Activated T-cell treated with anti-CD3 and anti-CD28 coated beads for 24 hours (primary cell): ENCODE results near the gene MARCHF9.

Experiments
- DNase-seq: peaks from one replicate; pipeline ENCODE4 v3.0.0-alpha.2; 2020; ENCODE audit warnings: low read depth

Gene MARCHF9

DNA sequence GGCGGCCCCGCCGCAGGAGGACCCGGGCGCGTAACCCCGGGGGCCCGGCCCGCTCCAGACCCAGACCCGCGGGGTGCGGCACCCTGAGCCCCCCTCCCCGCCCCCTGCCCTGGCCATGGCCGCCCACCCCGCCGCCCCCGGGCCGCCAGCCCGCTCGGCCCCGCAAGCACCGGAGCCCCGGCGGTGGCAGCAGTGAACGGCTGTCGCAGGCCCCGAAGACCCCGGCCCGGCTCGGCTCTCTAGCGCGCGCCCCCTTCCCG lies 221 bp downstream of the MARCHF9 start:
- no peak for DNase-seq

DNA sequence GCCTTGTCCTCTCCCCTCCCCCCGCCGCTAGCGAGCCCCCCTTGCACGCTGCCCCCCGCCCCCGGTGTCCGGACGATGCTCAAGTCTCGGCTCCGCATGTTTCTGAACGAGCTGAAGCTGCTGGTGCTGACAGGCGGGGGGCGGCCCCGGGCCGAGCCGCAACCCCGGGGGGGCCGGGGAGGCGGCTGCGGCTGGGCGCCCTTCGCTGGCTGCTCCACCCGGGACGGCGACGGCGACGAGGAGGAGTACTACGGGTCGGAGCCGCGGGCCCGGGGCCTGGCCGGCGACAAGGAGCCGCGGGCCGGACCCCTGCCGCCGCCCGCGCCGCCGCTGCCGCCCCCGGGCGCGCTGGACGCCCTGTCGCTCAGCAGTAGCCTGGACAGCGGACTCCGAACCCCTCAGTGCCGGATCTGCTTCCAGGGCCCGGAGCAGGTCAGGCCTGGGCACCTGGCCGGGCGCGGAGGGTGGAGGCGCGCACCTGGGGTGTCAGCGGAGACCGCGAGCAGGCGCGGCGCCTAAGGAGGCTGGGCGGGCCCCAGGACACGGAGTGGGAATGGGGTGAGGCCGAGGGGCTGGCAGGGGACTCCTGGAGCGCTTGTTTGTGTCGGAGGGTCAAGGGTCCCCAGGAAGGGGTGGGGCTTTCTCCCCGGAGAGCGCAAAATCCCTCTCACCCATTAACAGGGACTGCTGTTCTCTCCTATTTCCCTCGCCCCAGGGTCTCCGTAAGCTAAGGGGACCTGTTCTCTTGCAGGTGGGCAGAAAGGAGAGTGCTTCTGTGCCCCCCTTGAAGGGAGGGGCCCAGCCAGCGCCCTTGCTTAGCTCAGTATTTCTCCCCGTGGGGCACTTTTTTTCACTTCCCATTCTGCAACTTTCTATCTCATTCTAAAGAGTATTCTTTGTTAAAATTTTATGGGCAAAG lies 810 bp downstream of the MARCHF9 start:
- no peak for DNase-seq

DNA sequence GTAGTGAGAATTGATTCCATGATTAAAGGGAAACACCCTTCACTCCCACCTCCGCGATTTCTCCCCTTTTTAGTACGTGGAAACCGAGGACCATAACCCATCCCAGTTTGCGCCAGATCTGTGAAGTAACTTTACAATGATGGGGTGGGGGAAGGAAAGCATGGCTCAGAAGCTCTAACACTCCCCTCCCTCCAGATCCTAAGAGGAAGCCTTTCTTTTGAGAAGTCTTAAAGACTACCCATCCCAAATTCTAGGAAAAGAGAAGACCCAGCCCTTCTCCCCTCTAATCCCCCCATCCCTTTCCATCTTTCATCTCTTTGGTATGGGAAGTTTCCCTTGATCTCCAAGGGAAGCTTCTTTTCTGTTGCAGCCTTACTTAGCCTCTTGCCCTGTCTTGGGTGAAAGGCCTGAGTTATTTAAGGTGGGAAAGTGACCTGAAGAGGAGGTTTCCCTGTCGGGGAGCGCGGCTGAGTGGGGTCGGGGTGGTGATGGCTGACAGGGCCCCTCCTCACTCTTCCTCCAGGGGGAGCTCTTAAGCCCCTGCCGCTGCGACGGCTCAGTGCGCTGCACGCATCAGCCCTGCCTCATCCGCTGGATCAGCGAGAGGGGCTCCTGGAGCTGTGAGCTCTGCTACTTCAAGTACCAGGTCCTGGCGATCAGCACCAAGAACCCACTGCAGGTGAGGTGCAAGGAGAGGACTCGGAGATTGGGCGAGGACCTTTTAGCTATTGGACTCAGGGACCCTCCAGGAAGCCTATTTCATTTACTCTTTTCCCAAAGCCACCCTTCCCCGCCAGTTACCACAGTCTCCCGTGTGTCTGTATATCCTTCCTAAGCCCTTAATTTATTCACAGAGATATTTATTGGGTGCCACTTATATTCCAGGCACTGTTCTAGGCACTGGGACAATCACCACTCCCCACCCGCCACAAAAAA lies 1.8 kb downstream of the MARCHF9 start:
- DNase-seq, result peak; percentile 63

DNA sequence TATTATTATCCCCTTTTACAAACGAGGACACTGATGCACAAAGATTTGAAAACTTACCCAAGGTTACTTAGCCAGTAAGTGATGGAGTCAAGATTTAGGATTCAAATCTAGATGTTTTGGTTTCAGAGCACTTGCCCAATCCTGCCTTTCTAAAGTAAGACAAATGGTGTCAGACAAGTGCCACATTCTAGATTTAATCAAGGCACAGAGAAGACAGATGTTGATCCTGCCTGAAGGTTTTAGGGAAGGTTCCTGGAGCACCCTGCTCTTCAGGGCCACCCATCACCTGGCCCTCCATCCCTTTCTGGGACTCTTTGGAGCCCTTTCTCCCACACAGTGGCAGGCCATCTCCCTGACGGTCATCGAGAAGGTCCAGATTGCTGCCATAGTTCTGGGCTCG lies 2.9 kb downstream of the MARCHF9 start:
- no peak for DNase-seq

DNA sequence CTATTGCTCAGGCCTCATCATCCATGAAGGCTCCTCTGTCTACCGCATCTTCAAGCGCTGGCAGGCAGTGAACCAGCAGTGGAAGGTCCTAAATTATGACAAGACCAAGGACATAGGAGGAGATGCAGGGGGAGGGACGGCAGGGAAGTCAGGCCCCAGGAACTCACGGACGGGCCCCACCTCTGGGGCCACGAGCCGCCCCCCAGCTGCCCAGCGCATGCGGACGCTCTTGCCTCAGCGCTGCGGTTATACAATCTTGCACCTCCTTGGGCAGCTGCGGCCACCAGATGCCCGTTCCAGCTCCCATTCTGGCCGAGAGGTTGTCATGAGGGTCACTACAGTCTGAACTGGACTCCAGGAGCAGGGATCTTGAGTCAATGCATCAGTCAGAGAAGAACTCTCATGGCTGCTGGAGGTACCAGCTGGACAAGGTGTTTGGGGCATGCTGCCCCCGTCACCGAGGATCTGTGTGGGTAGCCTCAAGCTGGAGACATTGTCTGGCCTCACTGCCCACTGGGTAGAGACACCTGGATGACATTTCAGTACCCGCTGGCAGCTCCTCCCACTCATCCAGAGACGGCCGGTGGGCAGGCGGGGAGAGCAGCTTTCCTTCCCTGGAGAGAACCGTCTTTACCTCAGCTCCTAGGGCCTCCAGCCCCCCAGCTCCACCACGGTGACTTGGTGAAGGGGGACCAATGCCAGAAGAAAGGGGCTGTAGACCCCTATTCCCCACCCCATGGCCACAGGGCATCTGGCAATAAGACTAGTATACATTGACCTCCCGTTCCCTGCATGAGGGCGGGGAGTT lies 3.9 kb downstream of the MARCHF9 start:
- no peak for DNase-seq

DNA sequence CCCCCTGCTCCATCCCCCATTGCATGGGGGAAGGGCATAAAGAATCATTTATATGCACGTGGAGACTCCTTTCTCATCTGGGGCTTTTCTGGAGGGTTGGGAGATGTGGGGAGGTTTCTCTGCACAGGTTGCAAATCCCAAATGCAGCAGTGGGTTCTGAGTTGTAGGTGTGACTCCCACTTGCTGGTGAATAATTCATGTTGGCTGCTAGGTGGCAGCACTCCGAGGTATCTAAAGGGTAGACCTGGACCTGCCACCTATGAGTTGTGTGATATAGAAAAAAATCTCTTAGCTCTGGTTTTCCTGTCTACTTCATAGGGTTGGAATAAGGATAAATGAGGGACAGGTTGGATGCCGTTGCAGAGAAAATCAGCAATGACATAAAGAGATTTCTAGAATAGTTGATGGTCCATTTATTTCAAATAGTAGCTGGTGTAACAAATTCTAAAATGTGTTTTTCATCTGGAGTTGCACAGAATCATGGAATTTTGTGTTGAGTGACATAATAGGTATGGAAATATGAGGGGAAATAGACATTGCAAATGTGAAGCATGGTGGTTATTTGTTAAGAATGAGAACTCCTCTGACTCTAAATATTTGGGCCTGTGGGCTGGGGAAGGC lies 4.6 kb downstream of the MARCHF9 start:
- no peak for DNase-seq

DNA sequence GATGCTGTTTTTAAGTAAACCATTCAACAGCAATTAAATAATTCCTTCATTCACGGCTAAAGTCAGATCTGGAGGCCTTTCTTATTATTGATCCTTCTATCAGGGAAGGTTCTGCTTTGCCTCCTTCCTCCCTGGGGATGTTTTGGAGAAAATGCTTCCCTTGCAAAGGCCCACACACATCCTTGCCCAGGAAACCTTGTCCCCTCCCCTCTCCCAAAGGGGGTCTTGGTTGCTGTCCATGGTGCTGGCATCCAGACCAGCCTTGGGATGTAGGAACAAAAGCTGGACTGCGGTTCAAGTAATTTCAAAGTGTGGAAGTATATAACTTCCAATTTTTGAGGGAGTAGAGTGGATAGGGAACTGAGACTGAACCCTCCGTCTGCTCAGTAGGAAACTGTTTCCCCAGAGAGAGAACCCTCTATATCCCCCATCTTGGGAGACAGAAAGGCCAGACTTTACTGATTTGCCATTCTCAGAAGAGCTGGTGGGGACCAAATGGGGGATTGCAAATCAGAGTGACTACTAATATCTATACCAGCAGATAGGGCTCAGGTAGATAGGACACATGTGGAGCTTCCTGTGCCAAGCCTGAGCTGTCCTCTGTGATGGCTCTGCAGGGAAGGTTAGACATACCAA lies 5.6 kb downstream of the MARCHF9 start:
- no peak for DNase-seq

DNA sequence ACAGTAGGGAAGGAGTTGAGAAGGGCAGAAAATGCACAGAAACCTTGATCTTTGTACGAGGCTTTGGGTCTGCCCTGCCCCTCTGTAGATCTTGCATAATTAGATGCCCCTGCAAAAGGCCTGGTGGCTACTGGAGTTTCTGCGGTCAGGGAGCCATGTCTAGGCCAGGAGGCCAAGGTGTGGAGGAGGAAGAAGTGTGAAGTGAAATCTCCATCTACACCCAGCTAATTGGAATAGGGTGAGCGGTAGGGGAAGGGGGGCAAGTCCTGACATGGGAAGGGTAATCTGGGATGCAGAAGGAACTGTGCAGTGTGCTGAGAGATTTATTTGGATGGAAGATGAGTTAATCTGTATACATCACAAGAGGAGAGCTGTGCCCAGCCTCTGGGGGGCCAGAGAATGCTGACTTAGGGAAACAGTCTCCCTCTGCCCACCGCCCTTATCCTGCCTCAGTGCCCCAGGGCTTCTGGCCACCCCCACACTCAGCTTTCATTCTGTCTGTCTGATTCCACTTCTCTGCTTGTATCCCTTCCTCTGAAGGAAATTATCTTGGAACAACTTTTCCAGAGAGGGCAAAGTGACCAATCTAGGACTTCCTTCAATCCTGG lies 6.6 kb downstream of the MARCHF9 start:
- DNase-seq, result no peak

DNA sequence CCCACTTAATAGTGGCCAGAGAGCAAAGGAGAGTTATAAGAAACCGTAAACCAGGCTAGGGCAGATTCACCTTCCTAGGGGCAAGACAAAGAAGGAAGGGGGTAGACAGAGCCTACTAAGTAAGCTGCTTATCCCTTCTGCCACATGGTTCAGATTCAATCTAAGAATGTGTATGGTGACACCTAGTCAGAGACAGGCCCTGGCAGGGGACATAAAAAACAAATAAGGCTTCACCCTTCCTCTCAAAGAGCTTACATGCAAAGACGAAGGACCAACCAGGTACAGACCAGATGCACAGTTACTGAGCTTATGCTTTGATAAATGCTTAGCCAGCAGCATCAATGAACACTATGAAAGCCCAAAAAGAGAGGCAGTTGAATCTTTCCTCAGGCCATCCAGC lies 7.6 kb downstream of the MARCHF9 start:
- no peak for DNase-seq

DNA sequence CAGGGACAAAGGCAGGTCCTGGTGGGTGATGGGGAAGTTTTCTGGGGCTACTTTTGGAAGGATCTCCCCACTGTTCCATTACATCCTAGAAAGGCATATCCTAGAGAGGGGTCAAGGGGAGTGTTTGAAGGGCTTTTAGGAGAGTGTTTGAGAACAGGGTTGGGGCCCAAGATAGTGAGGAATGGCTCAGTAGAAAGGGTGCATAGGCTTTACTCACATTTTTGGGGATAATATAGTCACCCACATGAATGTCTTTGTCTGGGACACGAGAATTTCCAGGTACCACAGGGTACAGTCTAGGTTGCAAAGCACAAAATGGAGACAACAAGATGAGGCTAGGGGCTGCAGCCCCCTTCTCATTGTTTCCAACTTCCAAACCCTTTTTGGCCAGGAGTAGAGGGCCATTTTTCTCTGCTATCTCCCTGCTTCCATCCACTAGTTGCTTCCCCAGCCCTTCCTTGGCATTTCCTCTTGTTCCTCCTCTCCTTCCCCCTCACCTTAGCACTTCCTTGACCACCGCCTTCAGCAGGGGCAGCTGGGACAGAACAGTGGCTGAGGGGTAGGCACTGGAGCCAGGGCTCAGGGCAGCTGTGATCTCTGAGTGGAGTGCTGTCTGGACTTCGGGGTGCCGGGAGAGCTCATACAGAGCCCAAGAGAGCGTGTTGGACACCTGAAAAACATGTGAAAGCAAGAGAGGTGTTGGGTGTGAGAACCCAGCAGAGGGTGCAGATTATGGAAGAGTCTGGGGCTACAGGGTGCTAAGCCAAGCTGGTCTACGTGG lies 9.2 kb downstream of the MARCHF9 start:
- no peak for DNase-seq

DNA sequence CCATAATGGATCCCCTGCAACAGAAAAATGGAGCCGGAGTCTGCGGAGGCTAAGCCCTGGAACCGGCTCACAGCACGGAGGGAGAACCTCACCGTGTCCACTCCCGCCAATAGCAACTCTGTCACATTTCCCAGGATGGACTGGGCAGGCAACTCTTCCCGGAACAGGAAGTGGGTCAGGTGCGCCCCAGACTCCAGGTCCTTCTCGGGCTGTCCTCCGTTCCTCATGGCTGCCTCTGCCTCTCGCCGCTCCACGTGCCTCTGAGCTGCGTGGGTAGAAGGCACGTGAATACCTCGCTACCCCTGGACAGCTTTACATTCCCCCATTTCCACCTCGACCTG lies 9.7 kb downstream of the MARCHF9 start:
- DNase-seq, result no peak

DNA sequence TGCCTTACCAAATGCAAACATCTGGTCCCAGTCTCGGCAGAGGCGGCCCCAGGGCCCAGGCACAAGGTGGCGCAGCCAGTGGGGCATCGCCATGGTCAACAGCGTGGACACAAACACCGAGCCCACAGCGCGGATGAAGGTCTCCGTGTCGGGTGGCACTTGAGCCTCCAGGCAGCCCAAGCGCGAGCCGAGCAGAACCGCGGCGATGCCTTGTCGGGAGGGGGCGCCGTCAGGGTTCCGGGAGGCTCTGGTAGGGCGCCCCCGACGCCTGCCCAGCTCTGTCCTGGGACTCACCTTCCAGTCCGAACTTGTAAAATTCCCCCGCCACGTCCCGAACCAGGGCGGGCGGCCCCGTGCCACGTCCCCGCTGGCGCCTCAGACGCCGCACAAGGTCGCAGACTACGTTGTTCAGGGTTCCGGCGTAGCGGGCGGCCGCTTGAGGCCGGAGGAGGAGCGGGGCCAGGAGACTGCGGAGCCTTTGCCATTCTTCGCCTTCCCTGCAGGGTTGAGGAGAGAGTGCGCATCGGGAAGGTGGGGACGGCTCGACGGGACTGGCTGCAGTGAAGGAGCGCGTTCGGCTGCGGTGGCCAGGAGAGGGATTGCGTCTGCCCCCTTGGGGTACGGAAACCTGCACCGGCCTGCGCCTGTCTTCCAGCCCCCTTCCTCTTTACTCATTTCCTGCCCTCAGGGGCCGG lies 10.2 kb downstream of the MARCHF9 start:
- DNase-seq, result no peak

DNA sequence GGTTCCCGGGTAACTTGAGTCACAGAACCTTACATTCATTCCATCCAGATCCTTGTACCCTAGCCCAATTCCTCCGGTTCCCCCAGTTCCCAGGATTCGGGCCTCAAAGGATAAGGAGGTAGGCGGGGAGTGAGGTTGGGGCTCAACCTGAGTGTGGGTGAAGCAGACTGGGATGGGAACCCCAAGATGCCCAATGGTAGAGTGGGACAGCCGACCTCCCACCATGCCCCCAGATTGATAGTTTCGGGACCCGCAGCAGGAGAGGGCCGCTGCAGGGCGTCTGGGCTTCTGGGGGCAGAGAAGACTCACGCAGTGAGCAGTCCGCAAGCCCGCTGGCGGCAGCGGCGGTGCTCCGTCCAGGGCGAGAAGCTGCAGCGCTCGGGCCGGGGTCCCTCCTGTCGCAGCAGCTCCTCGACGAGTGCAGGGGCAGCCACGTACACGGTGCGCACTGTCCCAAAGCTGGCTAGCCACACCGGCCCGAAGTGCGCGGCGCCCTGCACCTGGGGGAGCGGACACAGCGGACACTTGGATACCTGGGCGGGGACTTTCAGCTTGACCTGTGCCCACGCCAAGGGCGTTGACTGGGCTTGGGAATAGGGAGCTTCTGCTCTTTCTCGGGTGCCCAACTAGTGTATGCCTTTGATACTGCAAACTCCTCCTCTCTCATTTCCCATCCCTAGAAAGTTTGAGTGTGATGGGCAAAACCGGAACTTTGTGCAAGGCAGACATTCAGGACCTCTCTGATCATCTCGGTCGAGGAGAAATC lies 11.0 kb downstream of the MARCHF9 start:
- DNase-seq, result no peak

DNA sequence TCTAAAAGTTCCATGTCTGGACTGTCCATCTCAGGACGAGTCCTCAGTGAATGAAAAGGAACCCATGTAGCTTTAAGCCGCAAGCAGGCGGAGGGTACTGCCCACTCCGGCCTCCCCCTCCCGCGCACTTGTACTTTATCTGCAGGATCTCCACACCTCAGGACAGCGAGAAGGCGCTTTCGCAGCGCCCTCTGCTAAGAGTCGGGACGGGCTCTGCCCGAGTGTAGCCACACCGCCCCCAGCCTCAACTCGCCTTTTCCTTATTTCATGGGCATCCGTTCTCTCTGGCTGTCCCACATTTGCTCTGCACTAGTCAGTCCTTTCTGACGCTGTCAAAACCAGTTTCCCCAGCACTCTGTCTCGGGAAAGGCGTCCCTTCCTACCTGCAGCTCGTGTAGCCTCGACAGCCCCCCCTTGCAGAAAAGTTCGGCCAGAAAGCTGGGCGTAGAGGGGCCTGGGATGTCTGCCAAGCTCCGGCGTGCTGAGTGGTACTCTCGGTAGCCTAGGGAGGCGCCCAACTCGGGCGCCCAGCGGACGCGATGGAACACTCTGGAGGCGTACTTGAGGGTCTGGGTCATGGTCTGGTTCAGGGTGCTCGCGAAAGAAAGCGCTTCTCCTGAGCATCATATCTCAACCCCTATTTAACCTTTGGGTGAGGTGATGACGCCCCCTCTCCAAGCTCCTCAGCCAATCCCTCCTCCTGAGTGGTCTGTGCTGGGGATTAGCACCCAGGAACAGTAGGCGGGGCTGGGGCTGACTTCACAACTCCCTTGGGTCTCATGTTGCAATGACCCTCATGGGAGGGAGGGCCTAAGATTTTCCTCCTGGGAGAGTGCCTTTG lies 11.8 kb downstream of the MARCHF9 start, which contains the start of gene CYP27B1:
Gene CYP27B1, minus strand, starts transcription at position 615 of the 841 bp plus-strand sequence. Its CDS starts 37 bp downstream, at position 578.
- no peak for DNase-seq

DNA sequence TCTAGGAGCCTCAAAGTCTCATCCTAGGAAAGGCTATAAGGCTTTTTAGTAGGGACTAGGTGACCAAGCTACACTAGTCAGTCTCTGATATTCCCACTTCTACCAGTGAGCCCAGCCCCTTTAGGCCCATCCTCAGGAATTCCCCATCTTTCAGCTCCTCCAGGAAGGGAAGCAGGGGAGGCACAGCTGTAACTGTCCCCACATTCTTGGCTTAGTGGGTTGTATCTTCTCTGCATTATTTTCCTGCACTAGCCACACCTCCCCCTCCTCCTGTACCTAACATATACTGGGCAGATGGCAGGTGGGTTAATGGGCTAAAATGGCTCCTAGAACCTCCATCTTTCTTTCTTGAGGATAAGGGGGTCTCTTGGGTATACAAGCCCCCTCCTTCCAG lies 12.4 kb downstream of the MARCHF9 start:
- DNase-seq, result no peak

DNA sequence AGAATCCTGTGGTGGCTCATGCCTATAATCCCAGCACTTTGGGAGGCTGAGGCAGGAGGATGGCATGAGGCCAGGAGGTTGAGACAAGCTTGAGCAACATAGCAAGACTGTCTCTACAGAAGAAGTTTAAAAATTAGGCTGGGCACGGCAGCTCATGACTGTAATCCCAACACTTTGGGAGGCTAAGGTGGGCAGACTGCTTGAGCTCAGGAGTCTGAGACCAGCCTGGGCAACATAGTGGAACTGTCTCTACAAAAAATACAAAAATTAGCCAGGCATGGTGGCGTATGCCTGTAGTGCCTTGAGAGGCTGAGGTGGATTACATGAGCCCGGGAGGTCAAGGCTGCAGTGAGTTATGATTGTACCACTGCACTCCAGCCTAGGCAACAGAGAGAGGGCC lies 13.0 kb downstream of the MARCHF9 start:
- no peak for DNase-seq

DNA sequence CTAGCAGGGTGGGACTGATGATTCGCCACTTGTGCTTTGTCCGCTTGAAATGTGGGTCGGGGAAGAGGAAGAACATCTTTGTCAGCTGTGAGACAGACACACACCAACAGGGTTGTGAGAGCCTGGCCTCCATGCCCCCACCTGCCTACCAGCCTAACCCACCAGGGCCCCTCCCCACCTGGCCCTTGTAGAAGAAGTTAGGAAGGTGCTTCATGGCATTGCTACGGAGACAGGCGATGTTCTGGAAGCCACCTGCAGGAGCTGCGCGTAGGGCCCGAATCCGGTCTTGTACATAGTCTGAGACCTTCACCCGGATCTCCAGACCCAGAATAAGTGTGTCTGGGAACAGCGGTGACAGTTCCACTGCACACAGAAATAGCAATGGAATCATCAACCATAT lies 14.7 kb downstream of the MARCHF9 start:
- DNase-seq, result no peak

DNA sequence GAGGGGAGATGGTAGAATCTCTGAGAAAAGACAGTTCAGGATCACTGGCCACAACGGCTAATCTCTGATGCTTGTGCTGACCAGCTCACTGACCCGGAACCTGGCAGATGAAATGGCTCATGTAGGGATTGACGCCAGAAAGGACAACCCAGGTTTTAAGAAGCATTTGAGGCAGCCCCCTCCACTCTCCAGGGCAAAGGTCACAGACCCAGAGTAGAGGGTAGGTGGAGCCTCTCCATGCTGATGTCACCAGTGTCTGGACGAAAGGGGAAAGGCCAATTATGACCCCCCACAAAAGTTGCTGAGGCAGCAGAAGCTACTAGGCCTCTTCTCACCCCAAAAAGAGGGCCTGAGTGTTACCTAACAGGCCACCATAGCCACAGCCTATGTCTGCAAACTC lies 15.8 kb downstream of the MARCHF9 start:
- no peak for DNase-seq
